Naive thymus-derived CD8-positive, alpha-beta T cell (primary cell): ENCODE measurements around the gene ZNF581. TPM values are rescaled to one million over a fixed set of nuclear protein-coding genes. Genes with fewer than 3 reads are reported as not detected.
A peak's percentile ranks its signal among the peaks of the same experiment; 100 is the strongest.

Experiments
- ATAC-seq, 2 donors: fragments of 150-1000 bp; cut with Tn5 transposase in 1 of 2; sonication (Bioruptor Pico), chemical (Tn5 transposase) in 1 of 2; 1 replicate in 1 of 2; 2 replicates in 1 of 2; pipeline ENCODE4 v1.10.0; 2021; ENCODE audit warnings: mild to moderate bottlenecking in 2 of 2, moderate library complexity in 2 of 2
- POLR2A ChIA-PET: fragments of 350-600 bp; sonication (Branson Sonifier 250); formaldehyde crosslinking; loops from one replicate; lab custom pipeline; 2021; ENCODE audit warnings: antibody characterized with exemption; lab: Charles Lee
- DNase-seq, 10 donors: peaks; one replicate each; pipeline versions ENCODE4 v3.0.0 to v3.0.0-alpha.2; 2020 to 2022
- H3K27ac Mint-ChIP-seq, 10 donors: one replicate each; pipeline ENCODE4 v1.8.0; 2020 to 2022; ENCODE audit warnings: mild to moderate bottlenecking in 10 of 10, mixed read lengths in 10 of 10, moderate library complexity in 4 of 10, inconsistent platforms in 1 of 10
- H3K27me3 Mint-ChIP-seq, 5 donors: one replicate each; pipeline ENCODE4 v1.8.0; 2021 to 2022; ENCODE audit warnings: mixed read lengths in 5 of 5
- H3K36me3 Mint-ChIP-seq, 3 donors: one replicate each; pipeline ENCODE4 v1.8.0; 2020 to 2022; ENCODE audit warnings: mixed read lengths in 3 of 3, mild to moderate bottlenecking in 2 of 3, inconsistent platforms in 1 of 3
- H3K4me1 Mint-ChIP-seq, 4 donors: one replicate each; pipeline ENCODE4 v1.8.0; 2021 to 2022; ENCODE audit warnings: mixed read lengths in 4 of 4
- H3K4me3 Mint-ChIP-seq, 10 donors: one replicate each; pipeline ENCODE4 v1.8.0; 2020 to 2022; ENCODE audit warnings: mild to moderate bottlenecking in 10 of 10, mixed read lengths in 10 of 10, moderate library complexity in 6 of 10, inconsistent platforms in 1 of 10
- H3K9me3 Mint-ChIP-seq, 9 donors: one replicate each; pipeline ENCODE4 v1.8.0; 2020 to 2022; ENCODE audit warnings: mixed read lengths in 9 of 9, mild to moderate bottlenecking in 3 of 9, inconsistent platforms in 1 of 9, moderate library complexity in 1 of 9
- polyA plus RNA-seq, 3 donors: library from polyadenylated mRNA; unstranded; fragments of 300-500 nt; fragmentation: Illumina TruSeq; gene quantifications; one replicate each; pipeline ENCODE4 v1.2.3, GENCODE V29; 2021
- total RNA-seq, 8 experiments: library from RNA in 2 of 8; stranded (reverse) in 2 of 8; gene quantifications; one replicate each; pipeline ENCODE4 v1.2.3 and lab custom pipeline; 2021 to 2026

ZNF581 gene
- total and polyA plus RNA-seq, 5 experiments from 2014 or later, result 21.2 to 36.3 (median 34.9) TPM

- Mint-ChIP-seq H3K4me1 (peaks cover 27 to 64% (median 61%) of the 10 kb centered on the region in 4 donors), H3K27me3 (no peaks in the 10 kb centered on the region), H3K27ac (peak overlapping the region; percentile 87 to 99 (median 94)), H3K36me3 (peaks cover 0 to 6% (median 0%) of the 10 kb centered on the region in 3 donors), H3K4me3 (peak overlapping the region; percentile 91 to 99 (median 94)), H3K9me3 (no peaks in the 10 kb centered on the region)
- POLR2A ChIA-PET, result interaction anchor here (0.7 to 9.2 kb wide), 6 partner anchors 9 to 527 kb away, joined by 3 to 148 read pairs (median 5); partner anchors contain the start of genes PPP1R12C, U2AF2 and ZNF865
- ATAC-seq (no peak), DNase-seq (peak in 1 of 10 donors; percentile 54)
Measured at GRCh38 chr19:55644191-55644833, 863 bp downstream of the ZNF581 start.

- Mint-ChIP-seq H3K36me3 (peaks cover 0 to 8% (median 0%) of the 10 kb centered on the region in 3 donors), H3K4me1 (peaks cover 31 to 65% (median 62%) of the 10 kb centered on the region in 4 donors), H3K27me3 (no peaks in the 10 kb centered on the region), H3K4me3 (peak overlapping the region; percentile 91 to 99 (median 94)), H3K27ac (peak overlapping the region in 6 of 10 donors; percentile 38 to 99 (median 94)), H3K9me3 (no peaks in the 10 kb centered on the region)
- DNase-seq, result peak in 1 of 10 donors; percentile 38
- POLR2A ChIA-PET, result interaction anchor here (0.7 to 9.2 kb wide), 6 partner anchors 8 to 527 kb away, joined by 3 to 148 read pairs (median 4); partner anchors contain the start of genes FIZ1, PPP1R12C, U2AF2 and ZNF524
- no peak for ATAC-seq
Measured at GRCh38 chr19:55644842-55645511, 1.5 kb downstream of the ZNF581 start.

GRCh38 chr19:55645512-55645881 is 2.0 kb downstream of the ZNF581 start:
- ATAC-seq (no peak), DNase-seq (no peak)
- Mint-ChIP-seq H3K4me1 (peaks cover 32 to 65% (median 63%) of the 10 kb centered on the region in 4 donors), H3K4me3 (peak overlapping the region; percentile 36 to 91 (median 56)), H3K36me3 (peaks cover 0 to 8% (median 0%) of the 10 kb centered on the region in 3 donors), H3K9me3 (no peaks in the 10 kb centered on the region), H3K27ac (peak overlapping the region in 6 of 10 donors; percentile 15 to 82 (median 69)), H3K27me3 (no peaks in the 10 kb centered on the region)
- POLR2A ChIA-PET, result interaction anchor here (0.7 to 9.2 kb wide), 3 partner anchors 9 to 46 kb away, joined by 3 to 148 read pairs (median 3); partner anchors contain the start of genes FIZ1 and ZNF524

- H3K36me3 Mint-ChIP-seq, result peaks cover 0 to 8% (median 0%) of the 10 kb centered on the region in 3 donors
- no peaks in the 10 kb centered on the region for H3K27me3 Mint-ChIP-seq
- no peak for ATAC-seq
- H3K4me1 Mint-ChIP-seq, result peaks cover 25 to 61% (median 58%) of the 10 kb centered on the region in 4 donors
- H3K4me3 Mint-ChIP-seq, result peak overlapping the region; percentile 84 to 94 (median 89)
- DNase-seq, result peak in 1 of 10 donors; percentile 35
- POLR2A ChIA-PET, result interaction anchor here (1.0 to 9.2 kb wide), 8 partner anchors 10 to 263 kb away, joined by 3 to 148 read pairs (median 4); partner anchors contain the start of genes TMEM238 and ZNF784
- peak overlapping the region; percentile 51 to 92 (median 84) for H3K27ac Mint-ChIP-seq
- H3K9me3 Mint-ChIP-seq, result no peaks in the 10 kb centered on the region
Measured at GRCh38 chr19:55646889-55647731, 3.7 kb downstream of the ZNF581 start.

GRCh38 chr19:55647732-55648584 is 4.5 kb downstream of the ZNF581 start, which contains the start of gene CCDC106:
TSS of gene CCDC106 (plus strand) at chr19:55648212. CDS start at chr19:55649047, 835 bp downstream.
- H3K4me3 Mint-ChIP-seq, result peak within 1 kb of the TSS; percentile 84 to 94 (median 89)
- H3K27me3 Mint-ChIP-seq, result no peaks in the 10 kb centered on the region
- H3K36me3 Mint-ChIP-seq, result peaks cover 0 to 8% (median 0%) of the 10 kb centered on the region in 3 donors
- peaks cover 24 to 59% (median 55%) of the 10 kb centered on the region in 4 donors for H3K4me1 Mint-ChIP-seq
- peak in 9 of 10 donors; percentile 36 to 79 (median 63) for DNase-seq
- no peaks in the 10 kb centered on the region for H3K9me3 Mint-ChIP-seq
- ATAC-seq, result peak; percentile 51 to 52
- H3K27ac Mint-ChIP-seq, result peak within 1 kb of the TSS; percentile 80 to 92 (median 88)
- POLR2A ChIA-PET, result interaction anchor here (0.9 to 9.2 kb wide), 9 partner anchors 13 to 264 kb away, joined by 3 to 148 read pairs (median 3); partner anchors contain the start of genes TMEM238, ZNF628 and ZNF784

GRCh38 chr19:55648585-55649267 is 5.3 kb downstream of the ZNF581 start:
- POLR2A ChIA-PET, result interaction anchor here (0.9 to 9.2 kb wide), 4 partner anchors 14 to 173 kb away, joined by 3 to 148 read pairs (median 3); partner anchors contain the start of gene ZNF628
- H3K9me3 Mint-ChIP-seq, result no peaks in the 10 kb centered on the region
- H3K4me1 Mint-ChIP-seq, result peaks cover 20 to 56% (median 50%) of the 10 kb centered on the region in 4 donors
- H3K27me3 Mint-ChIP-seq, result no peaks in the 10 kb centered on the region
- no peak for ATAC-seq
- H3K27ac Mint-ChIP-seq, result peak overlapping the region in 9 of 10 donors; percentile 58 to 89 (median 77)
- H3K36me3 Mint-ChIP-seq, result peaks cover 0 to 8% (median 0%) of the 10 kb centered on the region in 3 donors
- peak in 1 of 10 donors; percentile 32 for DNase-seq
- H3K4me3 Mint-ChIP-seq, result peak overlapping the region; percentile 62 to 89 (median 81)

- H3K4me3 Mint-ChIP-seq, result peak overlapping the region; percentile 72 to 89 (median 82)
- ATAC-seq, result no peak
- peaks cover 0 to 8% (median 3%) of the 10 kb centered on the region in 3 donors for H3K36me3 Mint-ChIP-seq
- H3K27me3 Mint-ChIP-seq, result no peaks in the 10 kb centered on the region
- peak overlapping the region; percentile 35 to 89 (median 81) for H3K27ac Mint-ChIP-seq
- H3K9me3 Mint-ChIP-seq, result no peaks in the 10 kb centered on the region
- peak in 1 of 10 donors; percentile 52 for DNase-seq
- H3K4me1 Mint-ChIP-seq, result peaks cover 16 to 49% (median 44%) of the 10 kb centered on the region in 4 donors
- POLR2A ChIA-PET, result interaction anchor here (0.8 to 9.2 kb wide), 5 partner anchors 9 to 24 kb away, joined by 3 to 148 read pairs (median 3); no protein-coding TSS in a partner anchor
Measured at GRCh38 chr19:55649268-55650125, 6.0 kb downstream of the ZNF581 start.

- H3K27ac Mint-ChIP-seq, result peak overlapping the region in 9 of 10 donors; percentile 14 to 89 (median 75)
- peaks cover 15 to 45% (median 41%) of the 10 kb centered on the region in 4 donors for H3K4me1 Mint-ChIP-seq
- ATAC-seq (no peak), DNase-seq (peak in 1 of 10 donors; percentile 48)
- peaks cover 0 to 8% (median 3%) of the 10 kb centered on the region in 3 donors for H3K36me3 Mint-ChIP-seq
- POLR2A ChIA-PET, result interaction anchor here (0.8 to 9.2 kb wide), 3 partner anchors 9 to 17 kb away, joined by 3 to 148 read pairs (median 3); no protein-coding TSS in a partner anchor
- no peaks in the 10 kb centered on the region for H3K27me3 Mint-ChIP-seq
- H3K9me3 Mint-ChIP-seq, result no peaks in the 10 kb centered on the region
- H3K4me3 Mint-ChIP-seq, result peak overlapping the region in 8 of 10 donors; percentile 27 to 89 (median 62)
Measured at GRCh38 chr19:55650126-55650557, 6.7 kb downstream of the ZNF581 start.

GRCh38 chr19:55650602-55651230 is 7.3 kb downstream of the ZNF581 start:
- peaks cover 16 to 41% (median 40%) of the 10 kb centered on the region in 4 donors for H3K4me1 Mint-ChIP-seq
- H3K36me3 Mint-ChIP-seq, result peaks cover 0 to 3% (median 2%) of the 10 kb centered on the region in 3 donors
- H3K27ac Mint-ChIP-seq, result peak overlapping the region in 9 of 10 donors; percentile 26 to 89 (median 75)
- no peaks in the 10 kb centered on the region for H3K9me3 Mint-ChIP-seq
- POLR2A ChIA-PET, result interaction anchor here (0.8 to 9.2 kb wide), 3 partner anchors 8 to 17 kb away, joined by 3 to 148 read pairs (median 3); no protein-coding TSS in a partner anchor
- H3K4me3 Mint-ChIP-seq, result peak overlapping the region in 8 of 10 donors; percentile 27 to 89 (median 62)
- ATAC-seq, result no peak
- no peaks in the 10 kb centered on the region for H3K27me3 Mint-ChIP-seq
- DNase-seq, result peak in 1 of 10 donors; percentile 43
